NCI-H1417 treated with DMSO at 0.1 percent for 48 hours (cell line): ENCODE data around the gene ANHX.

Experiments
- DNase-seq: peaks from one replicate; lab custom pipeline; 2025; lab: John Stamatoyannopoulos, UW

Gene ANHX

DNA sequence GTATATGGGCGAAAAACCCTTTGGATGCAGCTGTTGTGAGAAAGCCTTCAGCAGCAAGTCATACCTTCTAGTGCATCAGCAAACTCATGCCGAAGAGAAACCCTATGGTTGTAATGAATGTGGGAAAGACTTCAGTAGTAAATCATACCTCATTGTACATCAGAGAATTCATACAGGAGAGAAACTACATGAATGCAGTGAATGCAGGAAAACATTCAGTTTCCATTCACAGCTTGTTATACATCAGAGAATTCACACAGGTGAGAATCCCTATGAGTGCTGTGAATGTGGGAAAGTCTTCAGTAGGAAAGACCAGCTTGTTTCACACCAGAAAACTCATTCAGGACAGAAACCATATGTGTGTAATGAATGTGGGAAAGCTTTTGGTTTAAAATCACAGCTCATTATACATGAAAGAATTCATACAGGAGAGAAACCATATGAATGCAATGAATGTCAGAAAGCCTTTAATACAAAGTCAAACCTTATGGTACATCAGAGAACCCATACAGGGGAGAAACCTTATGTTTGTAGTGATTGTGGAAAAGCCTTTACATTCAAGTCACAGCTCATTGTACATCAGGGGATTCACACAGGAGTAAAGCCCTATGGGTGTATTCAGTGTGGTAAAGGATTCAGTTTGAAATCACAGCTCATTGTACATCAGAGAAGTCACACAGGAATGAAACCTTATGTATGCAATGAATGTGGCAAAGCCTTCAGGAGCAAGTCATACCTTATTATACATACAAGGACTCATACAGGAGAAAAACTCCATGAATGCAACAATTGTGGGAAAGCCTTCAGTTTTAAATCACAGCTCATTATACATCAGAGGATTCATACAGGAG, 33.0 kb downstream of the ANHX start:
- DNase-seq = no peak

- DNase-seq = no peak
These were observed 33.8 kb downstream of the ANHX start for GRCh38 chr12:133201888-133202287.

DNA sequence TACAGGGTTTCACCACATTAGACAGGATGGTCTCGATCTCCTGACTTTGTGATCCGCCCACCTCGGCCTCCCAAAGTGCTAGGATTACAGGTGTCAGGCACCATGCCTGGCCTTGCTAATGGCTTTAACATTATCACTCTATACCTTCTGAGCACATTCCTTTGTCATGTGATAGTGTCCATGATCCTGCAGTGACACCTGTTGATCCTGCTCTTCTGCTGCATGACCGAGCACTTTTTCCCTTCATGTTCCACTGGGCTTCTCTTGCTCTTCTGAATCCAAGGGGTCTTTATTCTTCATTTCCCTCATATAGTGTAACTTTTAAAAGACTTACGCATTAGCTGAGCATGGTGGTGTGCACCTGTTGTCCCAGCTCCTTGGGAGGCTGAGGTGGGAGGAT, 42.8 kb downstream of the ANHX start:
- no peak for DNase-seq

- no peak for DNase-seq
These were observed 45.5 kb downstream of the ANHX start for GRCh38 chr12:133190176-133190575.

DNA sequence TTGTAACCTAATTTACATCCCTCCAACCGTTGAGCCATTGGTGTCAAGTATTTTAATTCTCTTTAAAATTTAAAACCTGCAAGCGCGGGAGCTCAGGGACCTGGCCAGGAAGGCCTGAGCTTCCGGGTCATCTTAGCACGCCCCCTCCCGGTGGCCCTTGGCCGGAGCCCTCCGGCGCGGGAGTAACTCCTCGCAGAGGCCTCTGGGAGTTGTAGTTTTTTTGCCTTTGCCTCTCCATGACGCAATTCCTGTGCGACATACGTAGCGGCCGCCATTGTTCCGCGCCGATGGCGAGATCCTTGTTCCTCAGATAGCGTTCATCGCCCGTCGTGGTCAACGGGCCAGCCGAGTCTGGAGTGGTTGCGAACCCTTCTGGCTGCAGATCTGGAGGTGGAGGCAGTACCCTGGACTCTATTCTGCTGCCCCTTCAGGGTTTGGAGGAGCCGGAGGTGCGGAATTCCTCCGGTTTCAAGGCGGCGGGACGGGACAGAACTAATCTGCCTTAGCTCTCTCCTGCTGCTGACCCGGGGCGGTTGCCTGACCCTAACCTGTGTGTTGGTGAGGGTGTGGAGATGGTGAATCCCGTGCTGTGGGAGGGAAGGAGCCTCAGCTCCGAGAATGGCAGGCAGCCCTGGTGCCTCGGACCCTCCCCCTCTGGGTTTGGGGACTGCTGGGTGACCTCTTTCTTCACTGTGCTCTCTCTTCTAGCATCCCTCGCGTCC, 54.3 kb downstream of the ANHX start, which contains the start of gene ZNF268:
Gene ZNF268 (plus strand): TSS at position 258 of the 722 bp plus-strand sequence. CDS start 503 bp downstream, outside the sequence.
- DNase-seq = peak; percentile 33

DNA sequence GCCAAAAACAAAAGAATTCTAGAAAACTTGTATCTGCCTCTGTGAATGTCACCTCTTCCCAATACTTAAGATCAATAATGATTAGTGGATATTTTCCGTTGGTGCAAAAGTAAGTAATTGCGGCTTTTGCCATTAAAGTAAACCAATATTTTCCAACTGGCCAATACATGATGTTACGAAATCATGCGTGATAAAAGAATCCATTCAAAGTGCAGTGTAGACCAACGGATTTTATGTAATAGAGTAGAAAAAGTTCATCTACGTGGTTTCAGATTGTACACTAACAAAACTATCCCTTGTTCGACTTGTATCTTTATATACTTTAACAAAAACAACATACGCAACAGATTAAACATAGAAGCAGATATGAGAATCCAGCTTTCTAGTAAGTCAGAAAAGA, 55.0 kb downstream of the ANHX start:
- no peak for DNase-seq

DNA sequence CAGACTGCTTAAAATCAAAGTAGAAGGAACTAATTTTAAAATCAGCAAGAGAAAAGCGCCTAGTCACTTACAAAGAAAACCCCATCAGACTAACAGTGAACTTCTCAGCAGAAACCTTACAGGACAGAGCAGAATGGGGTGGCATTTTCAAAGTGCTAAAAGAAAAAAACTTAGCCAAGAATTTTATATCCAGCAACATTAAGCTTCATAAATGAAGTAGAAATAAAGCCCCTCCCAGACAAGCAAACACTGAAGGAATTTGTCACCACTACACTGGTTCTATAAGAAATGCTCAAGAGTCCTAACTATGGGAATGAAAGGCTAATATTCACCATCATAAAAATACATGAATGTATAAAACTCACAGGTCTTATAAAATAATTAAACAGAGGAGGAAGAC, 60.8 kb downstream of the ANHX start:
- no peak for DNase-seq

DNA sequence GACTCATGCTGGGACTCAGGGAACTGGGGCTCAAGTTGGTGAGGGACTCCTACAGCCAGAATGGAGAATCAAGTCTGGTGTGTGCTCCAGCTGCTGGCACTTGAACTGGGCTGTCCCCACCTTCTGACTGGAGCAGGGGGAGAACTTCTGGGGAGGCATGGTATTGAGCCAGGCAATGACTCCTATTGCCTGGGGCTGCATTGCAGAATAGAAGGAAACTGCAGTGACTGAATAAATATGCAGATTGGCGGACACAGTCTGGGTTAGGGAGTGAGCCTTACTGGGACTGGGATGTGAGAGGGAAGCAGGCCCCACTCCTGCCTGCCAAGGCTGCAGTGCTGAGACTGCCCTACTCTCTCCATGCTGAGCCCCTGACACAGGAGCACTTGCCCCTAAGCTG, 63.2 kb downstream of the ANHX start:
- DNase-seq = no peak
